ENCODE data around the gene ARID5A. TPM values are rescaled to one million over a fixed set of nuclear protein-coding genes. Genes with fewer than 3 reads are reported as not detected.

Gene ARID5A
- total and polyA plus RNA-seq, 2 experiments from 2014 or later = 15.2 to 19.5 TPM

DNA sequence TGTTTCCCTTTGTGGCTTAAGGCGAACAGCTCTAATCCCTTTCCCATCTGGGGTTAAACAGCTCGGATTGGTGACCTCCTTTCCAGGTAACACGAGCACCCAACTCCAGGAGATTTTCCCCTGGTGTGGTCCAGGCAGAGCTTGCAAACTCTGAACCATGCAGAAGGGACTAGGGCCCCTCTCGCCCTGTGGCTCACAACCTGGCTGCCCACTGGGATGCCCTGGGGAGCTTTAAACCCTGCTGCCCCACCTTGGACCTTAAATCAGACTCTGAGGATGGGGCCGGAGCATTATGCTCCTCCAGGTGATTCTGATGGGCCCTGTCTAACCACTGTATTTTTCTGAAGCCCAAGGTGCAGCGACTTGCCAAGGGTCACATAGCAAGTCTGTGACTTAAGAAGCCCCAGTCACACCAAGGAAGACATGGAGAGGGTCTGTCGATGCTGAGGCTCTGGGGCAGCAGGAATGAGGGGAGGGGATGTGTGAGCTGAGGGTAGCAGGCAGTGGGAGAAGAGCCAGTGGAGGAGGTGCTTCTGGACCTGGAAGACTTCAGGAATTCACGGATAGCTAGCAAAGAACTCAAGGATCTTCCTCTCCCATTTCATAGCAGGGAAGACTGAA, 5.9 kb downstream of the ARID5A start:
- DNase-seq = no peak
- Histone ChIP-seq H3K4me1 (ENCODE audit: insufficient read depth) (peaks cover 40% of the 10 kb centered on the region), H2AFZ (no peak overlapping the region), H3K27me3 (replicated peaks; ENCODE audit: insufficient read depth) (no peaks in the 10 kb centered on the region), H3K4me3 (no peak overlapping the region), H3K9me2 (ENCODE audit: insufficient read depth) (no peaks in the 10 kb centered on the region), H3K4me2 (ENCODE audit: unreplicated experiment) (no peak overlapping the region), H3K9me3 (ENCODE audit: low read depth) (no peaks in the 10 kb centered on the region), H3K36me3 (ENCODE audit: low read depth) (peaks cover 2% of the 10 kb centered on the region; the same call in 1 of the 2 replicates), H3K79me2 (ENCODE audit: insufficient read depth) (peaks cover 63% of the 10 kb centered on the region), H4K20me1 (ENCODE audit: insufficient read depth) (0 out of 2 replicates have a peak, but pooled peaks cover 5% of the 10 kb centered on the region), H3K27ac (no peak overlapping the region), H3F3A (ENCODE audit: insufficient read depth) (peaks cover 31% of the 10 kb centered on the region), H3K9ac (no peak overlapping the region)
- WGBS, 2 experiments (ENCODE audit: low coverage in 1 of 2, low lambda C conversion rate in 2 of 2, missing lambda C conversion rate in 2 of 2) = 96 to 99% methylated on average over 8 of the region's 8 CpGs
- no peak for TF ChIP-seq EZH2phosphoT487 (IDR thresholded peaks at IDR 0.05; ENCODE audit: insufficient read depth, low read depth)
- TF ChIP-seq EZH2 (IDR thresholded peaks at IDR 0.05; ENCODE audit: insufficient read depth, poor library complexity, severe bottlenecking) = no peak
- in situ Hi-C loops (cut with MboI) = no loop called here

DNA sequence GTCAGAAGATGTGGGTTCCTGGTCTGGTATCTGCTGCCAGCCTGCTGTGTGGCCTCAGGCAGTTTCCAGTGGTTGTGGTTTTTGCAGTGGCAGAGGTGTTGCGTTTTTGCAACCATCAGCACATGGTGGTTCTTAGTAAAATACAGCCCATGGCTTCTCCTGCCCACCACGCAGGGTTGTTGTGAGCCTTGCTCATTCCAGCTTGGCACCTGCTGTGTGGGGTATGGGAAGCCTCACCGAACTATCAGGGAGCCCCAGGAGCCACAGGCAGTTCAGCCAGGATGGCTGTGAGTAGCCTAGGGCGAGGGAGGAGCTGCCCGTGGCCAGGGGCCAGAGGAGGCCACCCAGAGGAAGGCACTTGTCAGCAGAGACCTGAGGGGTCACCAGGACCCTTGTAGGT, 9.8 kb downstream of the ARID5A start:
- H3K27me3 ChIP-seq (replicated peaks; ENCODE audit: insufficient read depth) = no peaks in the 10 kb centered on the region
- peaks cover 3% of the 10 kb centered on the region; the same call in 1 of the 2 replicates for H3K36me3 ChIP-seq (ENCODE audit: low read depth)
- no peaks in the 10 kb centered on the region for H3K9me2 ChIP-seq (ENCODE audit: insufficient read depth)
- H4K20me1 ChIP-seq (ENCODE audit: insufficient read depth) = no peaks in the 10 kb centered on the region
- TF ChIP-seq EZH2 (IDR thresholded peaks at IDR 0.05; ENCODE audit: insufficient read depth, poor library complexity, severe bottlenecking) (no peak), EZH2phosphoT487 (IDR thresholded peaks at IDR 0.05; ENCODE audit: insufficient read depth, low read depth) (no peak)
- DNase-seq = no peak
- H3K4me2 ChIP-seq (ENCODE audit: unreplicated experiment) = no peak overlapping the region
- no peak overlapping the region for H3K9ac ChIP-seq
- in situ Hi-C loops (cut with MboI) = no loop called here
- H3K9me3 ChIP-seq (ENCODE audit: low read depth) = no peaks in the 10 kb centered on the region
- no peak overlapping the region for H3K27ac ChIP-seq
- peaks cover 40% of the 10 kb centered on the region for H3K79me2 ChIP-seq (ENCODE audit: insufficient read depth)
- no peak overlapping the region for H3K4me3 ChIP-seq
- no peak overlapping the region for H2AFZ ChIP-seq
- peaks cover 5% of the 10 kb centered on the region; the same call in 1 of the 2 replicates for H3F3A ChIP-seq (ENCODE audit: insufficient read depth)
- peaks cover 5% of the 10 kb centered on the region; the same call in 1 of the 2 replicates for H3K4me1 ChIP-seq (ENCODE audit: insufficient read depth)
- 97% methylated on average over 5 of the region's 5 CpGs for WGBS, 2 experiments (ENCODE audit: low coverage in 1 of 2, low lambda C conversion rate in 2 of 2, missing lambda C conversion rate in 2 of 2)

GRCh38 chr2:96546797-96547196, 10.2 kb downstream of the ARID5A start:
- no peaks in the 10 kb centered on the region for H4K20me1 ChIP-seq (ENCODE audit: insufficient read depth)

DNA sequence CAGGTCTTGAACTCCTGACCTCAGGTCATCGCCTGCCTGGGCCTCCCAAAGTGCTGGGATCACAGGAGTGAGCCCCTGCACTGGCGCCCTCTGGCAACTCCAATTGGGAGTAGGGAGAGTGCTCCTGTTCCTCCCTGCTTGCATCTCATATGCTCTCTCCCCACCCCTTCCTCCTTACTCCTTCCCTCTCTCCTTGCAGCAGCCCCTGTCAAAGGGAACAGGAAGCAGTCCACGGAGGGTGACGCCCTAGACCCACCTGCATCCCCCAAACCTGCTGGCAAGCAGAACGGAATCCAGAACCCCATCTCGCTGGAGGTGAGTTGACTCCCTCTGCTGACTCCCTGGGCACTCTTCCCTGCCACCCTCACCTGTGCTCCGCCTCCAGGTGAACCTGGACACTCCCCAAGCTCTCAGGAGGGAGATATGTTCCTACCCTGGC, 10.7 kb downstream of the ARID5A start:
- no peaks in the 10 kb centered on the region for H3K4me1 ChIP-seq (ENCODE audit: insufficient read depth)
- H3K9me3 ChIP-seq (ENCODE audit: low read depth) = no peaks in the 10 kb centered on the region
- no peaks in the 10 kb centered on the region for H3K9me2 ChIP-seq (ENCODE audit: insufficient read depth)
- no peak overlapping the region for H3K4me3 ChIP-seq
- no peak overlapping the region for H3K4me2 ChIP-seq (ENCODE audit: unreplicated experiment)
- H3K27me3 ChIP-seq (replicated peaks; ENCODE audit: insufficient read depth) = no peaks in the 10 kb centered on the region
- peaks cover 3% of the 10 kb centered on the region; the same call in 1 of the 2 replicates for H3K36me3 ChIP-seq (ENCODE audit: low read depth)
- no peaks in the 10 kb centered on the region for H4K20me1 ChIP-seq (ENCODE audit: insufficient read depth)
- H2AFZ ChIP-seq = no peak overlapping the region
- TF ChIP-seq EZH2phosphoT487 (IDR thresholded peaks at IDR 0.05; ENCODE audit: insufficient read depth, low read depth) (no peak), EZH2 (IDR thresholded peaks at IDR 0.05; ENCODE audit: insufficient read depth, poor library complexity, severe bottlenecking) (no peak)
- H3F3A ChIP-seq (ENCODE audit: insufficient read depth) = no peaks in the 10 kb centered on the region
- DNase-seq = no peak
- in situ Hi-C loops (cut with MboI) = no loop called here
- H3K9ac ChIP-seq = no peak overlapping the region
- peaks cover 40% of the 10 kb centered on the region for H3K79me2 ChIP-seq (ENCODE audit: insufficient read depth)
- WGBS, 2 experiments (ENCODE audit: low coverage in 1 of 2, low lambda C conversion rate in 2 of 2, missing lambda C conversion rate in 2 of 2) = 98 to 99% methylated on average over 7 of the region's 7 CpGs
- H3K27ac ChIP-seq = no peak overlapping the region

More at GRCh38 chr2:96546797-96547196, 10.2 kb downstream of the ARID5A start:
- Histone ChIP-seq H2AFZ (no peak overlapping the region), H3K27ac (no peak overlapping the region), H3K4me2 (ENCODE audit: unreplicated experiment) (no peak overlapping the region), H3F3A (ENCODE audit: insufficient read depth) (no peaks in the 10 kb centered on the region), H3K79me2 (ENCODE audit: insufficient read depth) (peaks cover 40% of the 10 kb centered on the region), H3K36me3 (ENCODE audit: low read depth) (peaks cover 3% of the 10 kb centered on the region; the same call in 1 of the 2 replicates), H3K27me3 (replicated peaks; ENCODE audit: insufficient read depth) (no peaks in the 10 kb centered on the region), H3K9me2 (ENCODE audit: insufficient read depth) (no peaks in the 10 kb centered on the region), H3K9ac (no peak overlapping the region), H3K9me3 (ENCODE audit: low read depth) (no peaks in the 10 kb centered on the region), H3K4me1 (ENCODE audit: insufficient read depth) (peaks cover under 1% of the 10 kb centered on the region; the same call in 1 of the 2 replicates), H3K4me3 (no peak overlapping the region)
- no peak for DNase-seq
- WGBS, 2 experiments (ENCODE audit: low coverage in 1 of 2, low lambda C conversion rate in 2 of 2, missing lambda C conversion rate in 2 of 2) = 74 to 81% methylated on average over 8 of the region's 8 CpGs
- TF ChIP-seq EZH2phosphoT487 (IDR thresholded peaks at IDR 0.05; ENCODE audit: insufficient read depth, low read depth) (no peak), EZH2 (IDR thresholded peaks at IDR 0.05; ENCODE audit: insufficient read depth, poor library complexity, severe bottlenecking) (no peak)
- in situ Hi-C loops (cut with MboI) = no loop called here

All from GM23248 (cell line).